ENCODE data around the gene WDR27. TPM values are rescaled to one million over a fixed set of nuclear protein-coding genes. Genes with fewer than 3 reads are reported as not detected.

The WDR27 gene
- total and polyA plus RNA-seq, 2 donors from 2014 or later = 12.3 to 45.0 TPM

DNA sequence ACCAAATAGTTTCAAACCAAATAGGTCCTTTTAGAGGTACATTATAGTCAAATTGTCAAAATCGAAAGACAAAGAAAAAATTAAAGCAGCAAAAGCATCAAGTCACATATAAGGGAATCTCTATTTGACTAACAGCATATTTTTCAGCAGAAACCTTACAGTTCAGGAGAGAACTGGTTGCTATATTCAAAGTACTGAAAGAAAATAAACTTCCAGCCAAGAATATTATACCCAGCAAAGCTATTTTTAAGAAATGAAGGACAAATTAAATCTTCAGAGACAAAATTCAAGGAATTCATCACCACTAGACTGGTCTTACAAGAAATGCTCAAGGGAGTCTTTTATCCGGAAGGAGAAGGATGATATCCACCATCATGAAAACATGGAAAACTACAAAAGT, 16.0 kb downstream of the WDR27 start:
- intact Hi-C loops (cut with DNase I) = no loop called here
- Histone ChIP-seq H3K4me3 (ENCODE audit: low read length in 3 of 3) (no peak overlapping the region), H3K27me3 (ENCODE audit: control insufficient read depth, insufficient read depth, low read length) (no peaks in the 10 kb centered on the region), H3K36me3 (ENCODE audit: control insufficient read depth in 2 of 3, insufficient read depth in 3 of 3, low read length in 3 of 3) (peaks cover 7 to 11% (median 8%) of the 10 kb centered on the region in 3 donors), H3K9me3 (ENCODE audit: control insufficient read depth in 2 of 3, insufficient read depth in 1 of 3, low read length in 3 of 3) (peaks cover 3 to 7% (median 3%) of the 10 kb centered on the region in 3 donors), H3K27ac (ENCODE audit: low read depth in 2 of 2, low read length in 2 of 2) (no peak overlapping the region), H3K4me1 (ENCODE audit: control insufficient read depth in 2 of 3, insufficient read depth in 2 of 3, low read depth in 1 of 3, low read length in 3 of 3) (no peaks in the 10 kb centered on the region), H3K9ac (ENCODE audit: low read length in 3 of 3) (no peak overlapping the region)
- FAIRE-seq (no peak), DNase-seq (no peak)
- TF ChIP-seq, protein P1, sequence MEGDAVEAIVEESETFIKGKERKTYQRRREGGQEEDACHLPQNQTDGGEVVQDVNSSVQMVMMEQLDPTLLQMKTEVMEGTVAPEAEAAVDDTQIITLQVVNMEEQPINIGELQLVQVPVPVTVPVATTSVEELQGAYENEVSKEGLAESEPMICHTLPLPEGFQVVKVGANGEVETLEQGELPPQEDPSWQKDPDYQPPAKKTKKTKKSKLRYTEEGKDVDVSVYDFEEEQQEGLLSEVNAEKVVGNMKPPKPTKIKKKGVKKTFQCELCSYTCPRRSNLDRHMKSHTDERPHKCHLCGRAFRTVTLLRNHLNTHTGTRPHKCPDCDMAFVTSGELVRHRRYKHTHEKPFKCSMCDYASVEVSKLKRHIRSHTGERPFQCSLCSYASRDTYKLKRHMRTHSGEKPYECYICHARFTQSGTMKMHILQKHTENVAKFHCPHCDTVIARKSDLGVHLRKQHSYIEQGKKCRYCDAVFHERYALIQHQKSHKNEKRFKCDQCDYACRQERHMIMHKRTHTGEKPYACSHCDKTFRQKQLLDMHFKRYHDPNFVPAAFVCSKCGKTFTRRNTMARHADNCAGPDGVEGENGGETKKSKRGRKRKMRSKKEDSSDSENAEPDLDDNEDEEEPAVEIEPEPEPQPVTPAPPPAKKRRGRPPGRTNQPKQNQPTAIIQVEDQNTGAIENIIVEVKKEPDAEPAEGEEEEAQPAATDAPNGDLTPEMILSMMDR (IDR thresholded peaks at IDR 0.05; ENCODE audit: borderline replicate concordance, extremely low read depth, insufficient read depth) = no peak

DNA sequence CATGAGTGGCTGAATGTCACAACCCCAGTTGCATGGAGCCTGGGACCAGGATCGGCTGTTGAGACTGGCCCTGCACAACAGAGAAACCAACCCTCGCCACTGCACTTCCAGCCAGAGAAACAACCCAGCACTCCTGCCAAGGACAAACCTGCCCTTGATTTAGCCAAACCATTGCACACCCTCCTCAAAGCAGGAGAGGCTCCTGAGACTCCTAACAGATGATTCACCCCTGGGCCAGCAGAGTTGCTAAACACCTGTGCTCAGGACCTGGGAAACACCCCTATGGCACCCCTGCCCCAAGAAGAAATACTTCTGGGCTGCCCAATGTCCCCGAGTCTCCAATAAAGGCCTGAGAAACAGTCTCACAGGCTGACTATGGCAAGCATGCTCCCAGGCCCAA, 17.8 kb downstream of the WDR27 start:
- H3K4me1 ChIP-seq (ENCODE audit: control insufficient read depth in 2 of 3, insufficient read depth in 2 of 3, low read depth in 1 of 3, low read length in 3 of 3) = no peaks in the 10 kb centered on the region
- intact Hi-C loops (cut with DNase I) = no loop called here
- H3K27ac ChIP-seq (ENCODE audit: low read depth in 2 of 2, low read length in 2 of 2) = no peak overlapping the region
- H3K9ac ChIP-seq (ENCODE audit: low read length in 3 of 3) = no peak overlapping the region
- peaks cover 0 to 7% (median 3%) of the 10 kb centered on the region in 3 donors for H3K9me3 ChIP-seq (ENCODE audit: control insufficient read depth in 2 of 3, insufficient read depth in 1 of 3, low read length in 3 of 3)
- TF ChIP-seq, protein P1 (IDR thresholded peaks at IDR 0.05; ENCODE audit: borderline replicate concordance, extremely low read depth, insufficient read depth) = no peak
- DNase-seq (no peak), FAIRE-seq (no peak)
- peaks cover 8 to 14% (median 9%) of the 10 kb centered on the region in 3 donors for H3K36me3 ChIP-seq (ENCODE audit: control insufficient read depth in 2 of 3, insufficient read depth in 3 of 3, low read length in 3 of 3)
- no peak overlapping the region for H3K4me3 ChIP-seq (ENCODE audit: low read length in 3 of 3)
- no peaks in the 10 kb centered on the region for H3K27me3 ChIP-seq (ENCODE audit: control insufficient read depth, insufficient read depth, low read length)

- Histone ChIP-seq H3K9ac (ENCODE audit: low read length in 3 of 3) (no peak overlapping the region), H3K9me3 (ENCODE audit: control insufficient read depth in 2 of 3, insufficient read depth in 1 of 3, low read length in 3 of 3) (no peaks in the 10 kb centered on the region), H3K27me3 (ENCODE audit: control insufficient read depth, insufficient read depth, low read length) (no peaks in the 10 kb centered on the region), H3K4me3 (ENCODE audit: low read length in 3 of 3) (no peak overlapping the region), H3K36me3 (ENCODE audit: control insufficient read depth in 2 of 3, insufficient read depth in 3 of 3, low read length in 3 of 3) (peaks cover 0 to 3% (median 2%) of the 10 kb centered on the region in 3 donors), H3K27ac (ENCODE audit: low read depth in 2 of 2, low read length in 2 of 2) (no peak overlapping the region), H3K4me1 (ENCODE audit: control insufficient read depth in 2 of 3, insufficient read depth in 2 of 3, low read depth in 1 of 3, low read length in 3 of 3) (peaks cover 0 to 5% (median 5%) of the 10 kb centered on the region in 3 donors)
- FAIRE-seq = no peak
- intact Hi-C loops (cut with DNase I) = no loop called here
- no peak for DNase-seq
- TF ChIP-seq, protein P1 (IDR thresholded peaks at IDR 0.05; ENCODE audit: borderline replicate concordance, extremely low read depth, insufficient read depth) = no peak
Observed at GRCh38 chr6:169678342-169678741, 23.5 kb downstream of the WDR27 start.

- no peaks in the 10 kb centered on the region for H3K9me3 ChIP-seq (ENCODE audit: control insufficient read depth in 2 of 3, insufficient read depth in 1 of 3, low read length in 3 of 3)
- TF ChIP-seq, protein P1 (IDR thresholded peaks at IDR 0.05; ENCODE audit: borderline replicate concordance, extremely low read depth, insufficient read depth) = no peak
- peaks cover 0 to 5% (median 5%) of the 10 kb centered on the region in 3 donors for H3K4me1 ChIP-seq (ENCODE audit: control insufficient read depth in 2 of 3, insufficient read depth in 2 of 3, low read depth in 1 of 3, low read length in 3 of 3)
- H3K36me3 ChIP-seq (ENCODE audit: control insufficient read depth in 2 of 3, insufficient read depth in 3 of 3, low read length in 3 of 3) = peaks cover 0 to 5% (median 3%) of the 10 kb centered on the region in 3 donors
- H3K4me3 ChIP-seq (ENCODE audit: low read length in 3 of 3) = no peak overlapping the region
- intact Hi-C loops (cut with DNase I) = no loop called here
- DNase-seq = no peak
- no peak for FAIRE-seq
- H3K27ac ChIP-seq (ENCODE audit: low read depth in 2 of 2, low read length in 2 of 2) = no peak overlapping the region
- H3K27me3 ChIP-seq (ENCODE audit: control insufficient read depth, insufficient read depth, low read length) = no peaks in the 10 kb centered on the region
- no peak overlapping the region for H3K9ac ChIP-seq (ENCODE audit: low read length in 3 of 3)
Observed at GRCh38 chr6:169677096-169677495, 24.7 kb downstream of the WDR27 start.

All from kidney (tissue), 14 donors.